ENCODE measurements around the gene RTN4IP1.

RTN4IP1 gene

DNA sequence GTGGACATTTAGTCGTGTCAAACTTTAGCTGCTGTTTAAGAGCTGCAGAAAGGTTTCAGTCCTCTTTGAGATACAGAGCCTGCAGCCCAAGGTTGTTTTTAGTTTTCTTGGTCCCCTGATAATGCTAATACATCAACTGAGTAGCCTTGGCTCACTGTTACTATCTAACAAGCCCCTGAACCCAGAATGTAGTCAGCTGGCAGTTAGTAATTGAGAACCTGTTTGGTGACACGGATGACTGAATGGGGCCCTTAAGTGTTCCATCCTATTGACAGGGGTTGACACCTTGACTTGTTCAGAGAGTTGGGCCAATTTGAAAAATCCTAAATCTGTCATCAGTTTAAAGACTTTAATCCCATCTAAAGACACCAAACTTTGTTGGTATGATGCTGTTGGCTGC, 2.8 kb downstream of the RTN4IP1 start:
- TF ChIP-seq, protein P1, sequence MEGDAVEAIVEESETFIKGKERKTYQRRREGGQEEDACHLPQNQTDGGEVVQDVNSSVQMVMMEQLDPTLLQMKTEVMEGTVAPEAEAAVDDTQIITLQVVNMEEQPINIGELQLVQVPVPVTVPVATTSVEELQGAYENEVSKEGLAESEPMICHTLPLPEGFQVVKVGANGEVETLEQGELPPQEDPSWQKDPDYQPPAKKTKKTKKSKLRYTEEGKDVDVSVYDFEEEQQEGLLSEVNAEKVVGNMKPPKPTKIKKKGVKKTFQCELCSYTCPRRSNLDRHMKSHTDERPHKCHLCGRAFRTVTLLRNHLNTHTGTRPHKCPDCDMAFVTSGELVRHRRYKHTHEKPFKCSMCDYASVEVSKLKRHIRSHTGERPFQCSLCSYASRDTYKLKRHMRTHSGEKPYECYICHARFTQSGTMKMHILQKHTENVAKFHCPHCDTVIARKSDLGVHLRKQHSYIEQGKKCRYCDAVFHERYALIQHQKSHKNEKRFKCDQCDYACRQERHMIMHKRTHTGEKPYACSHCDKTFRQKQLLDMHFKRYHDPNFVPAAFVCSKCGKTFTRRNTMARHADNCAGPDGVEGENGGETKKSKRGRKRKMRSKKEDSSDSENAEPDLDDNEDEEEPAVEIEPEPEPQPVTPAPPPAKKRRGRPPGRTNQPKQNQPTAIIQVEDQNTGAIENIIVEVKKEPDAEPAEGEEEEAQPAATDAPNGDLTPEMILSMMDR (IDR thresholded peaks at IDR 0.05), result no peak

DNA sequence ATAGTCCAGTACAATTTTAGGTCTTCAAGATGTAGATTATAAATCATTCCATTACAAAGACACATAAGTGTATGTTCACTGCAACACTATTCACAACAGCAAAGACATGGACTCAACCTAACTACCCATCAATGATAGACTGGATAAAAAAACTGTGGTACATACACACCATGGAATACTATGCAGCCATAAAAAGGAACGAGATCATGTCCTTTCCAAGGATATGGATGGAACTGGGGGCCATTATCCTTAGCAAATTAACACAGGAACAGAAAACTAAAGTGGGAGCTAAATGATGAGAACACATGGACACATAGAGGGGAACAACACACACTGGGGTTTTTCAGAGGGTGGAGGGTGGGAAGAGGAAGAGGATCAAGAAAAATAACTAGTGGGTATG, 6.3 kb downstream of the RTN4IP1 start:
- TF ChIP-seq, protein P1 (IDR thresholded peaks at IDR 0.05), result no peak

DNA sequence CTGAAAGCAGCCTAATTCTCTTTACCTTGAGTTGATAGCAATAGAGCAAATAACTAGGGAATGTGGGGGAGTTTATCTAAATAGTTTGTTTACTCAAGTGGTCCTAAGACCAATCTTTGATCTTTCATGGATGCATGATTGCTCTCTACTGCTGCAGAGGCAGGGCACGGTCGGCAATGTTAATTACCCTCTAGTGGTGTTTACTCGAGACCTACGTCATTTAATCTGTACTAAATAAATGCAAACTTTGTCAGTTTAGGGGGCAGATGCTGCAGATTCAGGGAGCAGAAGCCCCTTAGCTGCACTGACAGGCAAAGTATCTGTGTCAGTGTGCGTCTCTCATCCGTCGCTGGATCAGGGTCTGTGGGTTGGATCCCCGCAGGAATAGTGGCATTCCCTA, 6.9 kb downstream of the RTN4IP1 start:
- TF ChIP-seq, protein P1 (IDR thresholded peaks at IDR 0.05), result no peak

DNA sequence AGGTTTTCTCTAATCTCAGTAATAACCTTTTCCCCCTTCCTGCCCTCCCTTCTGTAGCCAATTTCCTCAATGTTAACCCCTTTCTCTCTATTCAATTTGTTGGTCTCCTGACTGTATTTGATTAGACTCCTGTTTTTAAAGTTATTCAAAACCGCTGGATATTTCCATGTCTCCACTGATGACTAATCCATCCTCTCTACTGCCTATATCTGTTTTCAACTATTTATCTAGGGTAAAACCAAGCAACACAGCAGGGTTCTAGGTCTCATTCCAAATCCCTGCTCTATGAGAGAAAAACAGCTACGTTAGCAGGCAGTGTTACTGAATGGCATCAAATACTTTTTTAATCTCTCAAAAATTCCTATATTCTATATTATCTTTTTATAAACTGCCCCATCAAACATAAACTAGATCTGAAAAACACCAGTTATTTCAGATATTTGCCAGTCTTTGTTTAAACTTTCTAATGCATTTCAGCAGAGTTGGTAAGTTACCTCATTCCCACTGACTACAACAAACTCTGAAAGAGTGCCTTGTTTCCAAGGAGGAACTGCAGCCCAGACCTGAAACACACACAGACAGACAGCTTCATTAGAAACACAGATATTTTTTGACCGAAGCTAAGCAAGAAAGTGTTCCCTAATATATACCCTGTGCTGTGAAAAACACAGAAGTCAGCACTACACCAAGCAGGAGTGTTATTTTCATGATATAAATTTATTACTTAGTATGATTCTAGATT, 8.2 kb downstream of the RTN4IP1 start:
- TF ChIP-seq, protein P1 (IDR thresholded peaks at IDR 0.05), result no peak

DNA sequence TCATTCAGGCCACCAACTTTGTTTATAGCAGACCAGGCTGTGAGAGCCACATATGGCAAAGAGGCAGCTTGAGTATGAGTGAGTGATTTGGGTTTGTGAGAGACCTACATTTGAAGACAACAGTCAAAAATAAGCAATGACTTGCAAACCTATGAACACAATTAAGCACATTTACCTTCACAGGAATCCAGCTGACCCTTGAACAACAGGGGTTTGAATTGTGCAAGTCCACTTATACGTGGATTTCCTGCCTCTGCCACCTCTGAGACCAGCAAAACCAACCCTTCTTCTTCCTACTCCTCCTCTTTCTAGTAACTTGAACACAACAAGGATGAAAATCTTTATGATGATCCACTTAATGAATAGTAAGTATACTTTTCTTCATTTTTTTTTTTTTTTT, 10.1 kb downstream of the RTN4IP1 start:
- TF ChIP-seq, protein P1 (IDR thresholded peaks at IDR 0.05), result no peak

DNA sequence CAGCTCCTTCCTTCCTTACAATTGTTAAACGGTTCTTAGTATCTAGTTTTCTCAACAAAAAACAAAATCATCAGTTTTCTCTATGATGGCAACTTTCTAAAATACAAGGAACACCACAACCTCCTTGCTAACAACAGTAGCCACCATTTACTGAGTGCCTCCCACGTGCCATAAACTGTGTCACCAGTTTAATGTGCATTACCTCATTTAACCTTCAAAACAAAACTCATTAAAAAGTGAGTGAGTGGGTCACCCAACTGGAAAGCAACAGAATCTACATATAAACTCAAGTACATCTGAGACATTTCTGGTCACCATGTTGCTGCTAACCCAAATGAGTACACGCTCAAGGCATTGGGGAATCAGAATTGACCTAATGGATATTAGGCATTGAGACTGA, 11.0 kb downstream of the RTN4IP1 start:
- TF ChIP-seq, protein P1 (IDR thresholded peaks at IDR 0.05), result no peak

DNA sequence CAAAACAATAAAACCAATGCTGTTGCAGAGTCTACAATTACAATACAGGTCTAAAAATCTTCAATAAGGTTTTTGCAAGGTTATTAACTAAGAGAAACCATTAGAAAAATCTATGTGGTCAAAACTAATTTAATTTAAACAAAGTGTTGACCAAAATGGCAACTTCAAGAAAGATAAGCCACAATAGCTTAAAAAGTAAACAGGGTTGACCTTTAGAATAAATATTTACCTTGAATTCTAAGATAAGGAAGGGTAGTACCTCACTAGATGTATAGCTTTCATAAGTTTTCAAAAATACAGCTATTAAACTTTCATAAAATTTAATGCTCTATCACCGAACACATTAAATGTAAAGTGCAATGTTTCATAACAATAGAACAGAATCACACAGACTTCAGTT, 11.4 kb downstream of the RTN4IP1 start:
- TF ChIP-seq, protein P1 (IDR thresholded peaks at IDR 0.05), result no peak

DNA sequence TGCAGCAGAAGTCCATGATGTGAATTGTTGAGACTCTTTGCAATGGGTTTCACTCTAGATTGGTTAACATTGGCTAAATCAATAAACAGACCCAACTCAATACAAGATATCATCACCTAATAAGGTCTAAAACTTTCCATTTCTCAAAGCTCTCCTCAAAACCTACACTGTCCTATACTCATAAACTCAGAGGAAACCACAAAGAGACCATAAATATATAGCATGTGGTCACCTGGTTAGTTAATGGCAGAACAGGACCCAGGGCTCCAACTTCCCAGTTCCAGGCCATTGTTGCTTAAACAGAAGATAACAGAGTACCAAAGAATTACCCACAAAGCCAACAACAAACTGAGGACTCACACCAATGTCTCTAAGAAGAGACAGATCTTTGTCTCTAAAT, 12.0 kb downstream of the RTN4IP1 start:
- TF ChIP-seq, protein P1 (IDR thresholded peaks at IDR 0.05), result no peak

Measured in LNCAP (cell line).